ENCODE results near the gene DMD. TPM values are rescaled to one million over a fixed set of nuclear protein-coding genes. Genes with fewer than 3 reads are reported as not detected.

DMD gene
- total and polyA plus RNA-seq, 2 donors (not counting 1 experiment from before 2014, with no cell fraction given), result 2.0 to 51.8 TPM

DNA sequence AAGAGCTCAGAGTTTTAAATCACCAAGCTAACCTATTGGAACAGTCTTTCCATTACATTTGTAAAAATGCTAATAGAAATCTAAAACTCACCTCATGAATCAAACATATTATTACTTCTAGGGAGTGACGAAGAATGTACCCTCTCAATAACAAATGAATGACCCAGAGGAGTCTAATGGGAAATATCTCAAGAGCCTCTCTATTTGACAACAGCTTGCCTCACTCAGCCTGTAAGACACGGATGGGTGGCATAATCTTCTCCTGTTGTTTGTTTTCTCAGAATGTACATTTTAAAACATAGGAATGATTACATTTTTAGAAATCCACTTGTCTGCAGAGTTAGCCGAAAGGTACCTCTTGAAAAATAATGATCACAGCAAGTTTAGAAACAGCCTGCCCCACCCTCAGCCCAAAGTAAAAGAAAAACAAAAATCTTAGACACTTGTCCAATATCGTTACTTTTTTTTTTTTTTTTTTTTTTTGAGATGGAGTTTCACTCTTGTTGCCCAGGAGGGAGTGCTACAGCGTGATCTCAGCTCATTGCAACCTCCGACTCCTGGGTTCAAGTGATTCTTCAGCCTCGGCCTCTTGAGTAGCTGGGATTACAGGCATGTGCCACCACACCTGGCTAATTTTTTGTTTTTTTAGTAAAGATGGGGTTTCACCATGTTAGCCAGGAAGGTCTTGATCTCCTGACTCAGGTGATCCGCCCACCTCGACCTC is 1955.9 kb downstream of the DMD start:
- POLR2A ChIA-PET, result interaction anchor here (0.8 kb wide), 1 partner anchor 20 kb away, joined by 5 read pairs; no protein-coding TSS in a partner anchor
- H3K4me1 Mint-ChIP-seq, result no peaks in the 10 kb centered on the region
- intact Hi-C loops (cut with micrococcal nuclease), result no loop called here
- Histone ChIP-seq H3K9ac (ENCODE audit: low read length) (no peak overlapping the region), H3K4me3 (ENCODE audit: control extremely low read depth in 1 of 5, extremely low read depth in 1 of 5, insufficient read depth in 1 of 5, low read depth in 2 of 5, low read length in 4 of 5) (no peak overlapping the region), H3K27ac (ENCODE audit: low read length in 2 of 2) (no peak overlapping the region), H3K27me3 (replicated peaks in 1 of 4; ENCODE audit: control extremely low read depth in 1 of 4, control insufficient read depth in 3 of 4, insufficient read depth in 4 of 4, low read length in 3 of 4) (no peaks in the 10 kb centered on the region), H3K4me2 (replicated peaks; ENCODE audit: low read depth, low read length, poor library complexity, severe bottlenecking) (no peak overlapping the region), H2AFZ (ENCODE audit: insufficient read depth, low read depth, low read length, poor library complexity, severe bottlenecking) (no peak overlapping the region), H3K4me1 (ENCODE audit: control insufficient read depth in 2 of 2, insufficient read depth in 2 of 2, low read length in 2 of 2) (no peaks in the 10 kb centered on the region), H4K20me1 (ENCODE audit: control insufficient read depth, insufficient read depth, low read length, poor library complexity, severe bottlenecking) (no peaks in the 10 kb centered on the region), H3K36me3 (replicated peaks in 1 of 2; ENCODE audit: control extremely low read depth in 1 of 2, control insufficient read depth in 1 of 2, extremely low read depth in 1 of 2, insufficient read depth in 2 of 2, low read length in 1 of 2) (no peaks in the 10 kb centered on the region), H3K79me2 (ENCODE audit: control insufficient read depth, insufficient read depth, low read length) (no peaks in the 10 kb centered on the region), H3K9me3 (ENCODE audit: control extremely low read depth in 1 of 3, control insufficient read depth in 2 of 3, insufficient read depth in 1 of 3, low read length in 2 of 3) (no peaks in the 10 kb centered on the region)
- CTCF ChIA-PET, result interaction anchor here (1.2 kb wide), 1 partner anchor 42 kb away, joined by 6 read pairs; no protein-coding TSS in a partner anchor
- no peaks in the 10 kb centered on the region for H3K9me3 Mint-ChIP-seq (ENCODE audit: insufficient read depth)
- H3K27me3 Mint-ChIP-seq, result no peaks in the 10 kb centered on the region
- DNase-seq (no peak), ATAC-seq (ENCODE audit: low read depth) (no peak)
- no peak overlapping the region for H3K4me3 Mint-ChIP-seq
- TF ChIP-seq, protein P1, sequence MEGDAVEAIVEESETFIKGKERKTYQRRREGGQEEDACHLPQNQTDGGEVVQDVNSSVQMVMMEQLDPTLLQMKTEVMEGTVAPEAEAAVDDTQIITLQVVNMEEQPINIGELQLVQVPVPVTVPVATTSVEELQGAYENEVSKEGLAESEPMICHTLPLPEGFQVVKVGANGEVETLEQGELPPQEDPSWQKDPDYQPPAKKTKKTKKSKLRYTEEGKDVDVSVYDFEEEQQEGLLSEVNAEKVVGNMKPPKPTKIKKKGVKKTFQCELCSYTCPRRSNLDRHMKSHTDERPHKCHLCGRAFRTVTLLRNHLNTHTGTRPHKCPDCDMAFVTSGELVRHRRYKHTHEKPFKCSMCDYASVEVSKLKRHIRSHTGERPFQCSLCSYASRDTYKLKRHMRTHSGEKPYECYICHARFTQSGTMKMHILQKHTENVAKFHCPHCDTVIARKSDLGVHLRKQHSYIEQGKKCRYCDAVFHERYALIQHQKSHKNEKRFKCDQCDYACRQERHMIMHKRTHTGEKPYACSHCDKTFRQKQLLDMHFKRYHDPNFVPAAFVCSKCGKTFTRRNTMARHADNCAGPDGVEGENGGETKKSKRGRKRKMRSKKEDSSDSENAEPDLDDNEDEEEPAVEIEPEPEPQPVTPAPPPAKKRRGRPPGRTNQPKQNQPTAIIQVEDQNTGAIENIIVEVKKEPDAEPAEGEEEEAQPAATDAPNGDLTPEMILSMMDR (IDR thresholded peaks at IDR 0.05), result no peak
- no peak for TF ChIP-seq EZH2 (IDR thresholded peaks at IDR 0.05; ENCODE audit: borderline replicate concordance, insufficient read depth, low read depth, low read length, poor library complexity, severe bottlenecking)
- 80% methylated on average over 3 of the region's 9 CpGs for WGBS (ENCODE audit: insufficient coverage)
- H3K27ac Mint-ChIP-seq, result no peak overlapping the region

DNA sequence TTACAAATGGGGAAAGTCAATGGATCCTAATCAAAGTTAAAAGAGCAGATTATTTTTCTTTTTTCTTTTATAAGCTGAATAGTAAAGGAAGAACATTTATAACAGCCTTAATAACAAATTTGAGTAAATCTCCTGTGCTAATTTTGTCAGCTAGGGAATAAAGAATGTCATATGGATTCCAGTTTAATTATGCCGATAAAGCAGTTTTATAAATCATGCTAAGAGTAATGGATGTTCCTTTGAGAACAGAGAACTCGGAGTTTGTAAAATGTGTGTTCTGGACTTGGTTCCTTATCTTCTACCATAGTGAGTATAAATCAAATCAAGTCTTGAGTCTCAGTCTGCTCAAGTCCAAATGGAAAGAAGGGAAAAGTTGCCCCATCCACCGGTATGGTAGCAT is 1959.2 kb downstream of the DMD start:
- Histone ChIP-seq H3K79me2 (ENCODE audit: control insufficient read depth, insufficient read depth, low read length) (no peaks in the 10 kb centered on the region), H3K4me2 (replicated peaks; ENCODE audit: low read depth, low read length, poor library complexity, severe bottlenecking) (no peak overlapping the region), H3K4me3 (ENCODE audit: control extremely low read depth in 1 of 5, extremely low read depth in 1 of 5, insufficient read depth in 1 of 5, low read depth in 2 of 5, low read length in 4 of 5) (no peak overlapping the region), H3K27me3 (replicated peaks in 1 of 4; ENCODE audit: control extremely low read depth in 1 of 4, control insufficient read depth in 3 of 4, insufficient read depth in 4 of 4, low read length in 3 of 4) (no peaks in the 10 kb centered on the region), H3K27ac (ENCODE audit: low read length in 2 of 2) (no peak overlapping the region), H3K36me3 (replicated peaks in 1 of 2; ENCODE audit: control extremely low read depth in 1 of 2, control insufficient read depth in 1 of 2, extremely low read depth in 1 of 2, insufficient read depth in 2 of 2, low read length in 1 of 2) (no peaks in the 10 kb centered on the region), H4K20me1 (ENCODE audit: control insufficient read depth, insufficient read depth, low read length, poor library complexity, severe bottlenecking) (no peaks in the 10 kb centered on the region), H3K9ac (ENCODE audit: low read length) (no peak overlapping the region), H2AFZ (ENCODE audit: insufficient read depth, low read depth, low read length, poor library complexity, severe bottlenecking) (no peak overlapping the region), H3K9me3 (ENCODE audit: control extremely low read depth in 1 of 3, control insufficient read depth in 2 of 3, insufficient read depth in 1 of 3, low read length in 2 of 3) (no peaks in the 10 kb centered on the region), H3K4me1 (ENCODE audit: control insufficient read depth in 2 of 2, insufficient read depth in 2 of 2, low read length in 2 of 2) (no peaks in the 10 kb centered on the region)
- Mint-ChIP-seq H3K27ac (no peak overlapping the region), H3K4me1 (no peaks in the 10 kb centered on the region), H3K27me3 (no peaks in the 10 kb centered on the region), H3K4me3 (no peak overlapping the region), H3K9me3 (ENCODE audit: insufficient read depth) (no peaks in the 10 kb centered on the region)
- CTCF ChIA-PET, result no interaction called here
- intact Hi-C loops (cut with micrococcal nuclease), result no loop called here
- POLR2A ChIA-PET, result no interaction called here
- WGBS (ENCODE audit: insufficient coverage), result no CpG with 5 or more reads among the region's 3 CpGs
- no peak for TF ChIP-seq EZH2 (IDR thresholded peaks at IDR 0.05; ENCODE audit: borderline replicate concordance, insufficient read depth, low read depth, low read length, poor library complexity, severe bottlenecking)
- TF ChIP-seq, protein P1 (IDR thresholded peaks at IDR 0.05), result no peak
- ATAC-seq (ENCODE audit: low read depth), result no peak
- no peak for DNase-seq
